ENCODE results near the gene RNF34.

Gene RNF34

DNA sequence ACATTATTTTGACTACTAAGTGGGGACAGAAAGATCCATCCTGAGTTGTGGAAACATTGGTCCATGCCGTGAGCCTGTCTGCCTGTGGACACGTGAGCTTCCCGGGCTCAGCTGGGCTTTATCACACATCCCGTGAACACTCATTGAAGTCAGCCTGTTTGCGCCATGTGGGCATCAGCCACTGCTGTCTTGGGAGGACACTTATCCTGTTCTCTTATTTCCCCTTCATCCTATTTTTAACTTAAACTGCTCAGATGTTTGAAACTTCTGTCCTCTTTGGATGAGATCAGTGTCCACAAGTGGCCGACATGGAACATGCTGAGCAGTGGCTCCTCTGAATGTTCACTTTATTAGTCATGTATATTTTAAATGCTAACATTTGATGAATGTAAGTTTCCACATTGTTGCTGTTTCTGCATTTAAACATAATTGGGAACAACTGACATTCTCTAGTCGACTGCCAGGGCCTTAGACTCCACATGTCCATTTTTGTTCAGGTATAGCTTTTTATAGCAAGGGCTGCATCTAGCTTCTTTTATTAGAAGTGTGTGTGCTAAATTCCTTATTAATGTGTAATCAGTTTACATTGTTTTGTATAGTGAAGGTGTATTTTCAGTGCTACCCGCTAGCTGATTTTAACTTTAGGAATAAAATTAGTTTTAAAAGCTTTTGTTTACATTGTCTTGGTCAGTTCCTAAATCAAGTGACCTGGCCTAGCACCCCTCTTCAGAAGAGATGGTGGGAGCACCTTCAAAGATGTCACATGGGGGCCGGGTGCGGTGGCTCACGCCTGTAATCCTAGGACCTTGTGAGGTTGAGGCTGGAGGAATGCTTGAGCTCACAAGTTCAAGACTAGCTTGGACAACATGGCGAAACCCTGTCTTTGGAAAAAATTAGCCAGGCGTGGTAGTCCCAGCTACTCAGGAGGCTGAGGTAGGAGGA is 24.0 kb downstream of the RNF34 start:
- Histone ChIP-seq H3K79me2 (ENCODE audit: insufficient read depth, low read length) (peaks cover 7% of the 10 kb centered on the region; the same call in 1 of the 2 replicates), H3K9ac (ENCODE audit: low read length) (no peak overlapping the region), H3K27me3 (ENCODE audit: low read length) (no peaks in the 10 kb centered on the region), H3K9me3 (ENCODE audit: insufficient read depth, low read length) (no peaks in the 10 kb centered on the region), H3F3A (ENCODE audit: insufficient read depth) (peaks cover 50% of the 10 kb centered on the region), H4K20me1 (ENCODE audit: low read depth, low read length) (no peaks in the 10 kb centered on the region), H3K9me2 (replicated peaks; ENCODE audit: insufficient read depth, low read length) (no peaks in the 10 kb centered on the region), H3K27ac (ENCODE audit: low read depth, low read length) (peak overlapping the region; percentile 98), H2AFZ (ENCODE audit: low read depth, low read length, severe bottlenecking) (no peak overlapping the region), H3K4me2 (ENCODE audit: low read depth, low read length, poor library complexity, severe bottlenecking) (no peak overlapping the region), H3K36me3 (ENCODE audit: low read length) (peaks cover 41% of the 10 kb centered on the region), H3K4me3 (ENCODE audit: insufficient read depth, low read length, poor library complexity, severe bottlenecking) (no peak overlapping the region)
- TF ChIP-seq EZH2phosphoT487 (conservative IDR thresholded peaks at IDR 0.05; ENCODE audit: low read length) (no peak), CTCF (IDR thresholded peaks at IDR 0.05; ENCODE audit: insufficient read depth, low read length, poor library complexity, severe bottlenecking) (no peak)

- peak overlapping the region; percentile 65 for H3K4me2 ChIP-seq (ENCODE audit: low read depth, low read length, poor library complexity, severe bottlenecking)
- peaks cover 46% of the 10 kb centered on the region for H3K36me3 ChIP-seq (ENCODE audit: low read length)
These were observed 24.7 kb downstream of the RNF34 start for GRCh38 chr12:121424624-121424975.

DNA sequence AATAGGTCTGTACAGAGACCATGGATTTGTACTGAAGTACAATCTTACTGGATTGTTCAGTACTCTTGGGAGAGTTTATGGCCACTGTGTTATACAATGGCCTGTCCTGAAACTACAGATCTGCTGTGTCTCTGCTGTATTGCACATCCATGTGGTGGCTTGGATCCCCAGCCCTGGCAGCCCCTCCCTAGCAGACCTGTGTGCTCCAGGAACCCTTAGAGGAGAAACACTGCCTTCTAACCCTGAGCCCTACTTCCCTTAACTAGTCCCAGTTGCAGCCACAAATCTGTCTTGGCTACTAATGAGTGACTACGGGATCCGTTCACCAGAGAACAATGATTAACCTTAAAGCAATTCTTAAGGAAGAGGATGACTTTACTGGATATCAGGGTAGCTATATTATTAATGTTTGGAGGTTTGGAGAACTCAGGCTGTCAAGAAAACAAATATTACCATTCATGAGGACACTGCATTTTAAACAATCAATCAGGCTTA is 27.7 kb downstream of the RNF34 start:
- no peaks in the 10 kb centered on the region for H3K9me2 ChIP-seq (replicated peaks; ENCODE audit: insufficient read depth, low read length)
- H3K36me3 ChIP-seq (ENCODE audit: low read length), result peaks cover 49% of the 10 kb centered on the region
- peaks cover 4% of the 10 kb centered on the region; the same call in 1 of the 2 replicates for H3K79me2 ChIP-seq (ENCODE audit: insufficient read depth, low read length)
- no peak overlapping the region for H3K9ac ChIP-seq (ENCODE audit: low read length)
- no peak overlapping the region for H3K27ac ChIP-seq (ENCODE audit: low read depth, low read length)
- H4K20me1 ChIP-seq (ENCODE audit: low read depth, low read length), result no peaks in the 10 kb centered on the region
- H3K27me3 ChIP-seq (ENCODE audit: low read length), result no peaks in the 10 kb centered on the region
- H3K9me3 ChIP-seq (ENCODE audit: insufficient read depth, low read length), result no peaks in the 10 kb centered on the region
- H3F3A ChIP-seq (ENCODE audit: insufficient read depth), result peaks cover 59% of the 10 kb centered on the region
- no peak overlapping the region for H3K4me3 ChIP-seq (ENCODE audit: insufficient read depth, low read length, poor library complexity, severe bottlenecking)
- no peak overlapping the region for H2AFZ ChIP-seq (ENCODE audit: low read depth, low read length, severe bottlenecking)
- TF ChIP-seq EZH2phosphoT487 (conservative IDR thresholded peaks at IDR 0.05; ENCODE audit: low read length) (no peak), CTCF (IDR thresholded peaks at IDR 0.05; ENCODE audit: insufficient read depth, low read length, poor library complexity, severe bottlenecking) (no peak)
- no peak overlapping the region for H3K4me2 ChIP-seq (ENCODE audit: low read depth, low read length, poor library complexity, severe bottlenecking)

More at GRCh38 chr12:121424624-121424975, 24.7 kb downstream of the RNF34 start:
- TF ChIP-seq EZH2phosphoT487 (conservative IDR thresholded peaks at IDR 0.05; ENCODE audit: low read length) (no peak), CTCF (IDR thresholded peaks at IDR 0.05; ENCODE audit: insufficient read depth, low read length, poor library complexity, severe bottlenecking) (no peak)
- H2AFZ ChIP-seq (ENCODE audit: low read depth, low read length, severe bottlenecking), result no peak overlapping the region
- no peaks in the 10 kb centered on the region for H3K9me3 ChIP-seq (ENCODE audit: insufficient read depth, low read length)
- no peaks in the 10 kb centered on the region for H3K9me2 ChIP-seq (replicated peaks; ENCODE audit: insufficient read depth, low read length)
- no peaks in the 10 kb centered on the region for H4K20me1 ChIP-seq (ENCODE audit: low read depth, low read length)
- peaks cover 7% of the 10 kb centered on the region; the same call in 1 of the 2 replicates for H3K79me2 ChIP-seq (ENCODE audit: insufficient read depth, low read length)
- peak overlapping the region; percentile 11 for H3K4me3 ChIP-seq (ENCODE audit: insufficient read depth, low read length, poor library complexity, severe bottlenecking)
- no peaks in the 10 kb centered on the region for H3K27me3 ChIP-seq (ENCODE audit: low read length)
- H3K9ac ChIP-seq (ENCODE audit: low read length), result peak overlapping the region; percentile 18; the same call in 1 of the 2 replicates
- H3K27ac ChIP-seq (ENCODE audit: low read depth, low read length), result peak overlapping the region; percentile 98
- H3F3A ChIP-seq (ENCODE audit: insufficient read depth), result peaks cover 56% of the 10 kb centered on the region

Measured in SU-DHL-6 (cell line).